HG02798 (cell line): ENCODE measurements around the gene TNFSF13.
A peak's percentile ranks its signal among the peaks of the same experiment; 100 is the strongest.

Experiments
- ATAC-seq: cut with Tn5 transposase; IDR thresholded peaks from one replicate; pipeline ENCODE4 v1.9.1; 2021; ENCODE audit warnings: mild to moderate bottlenecking; ENCODE audit not compliant: unreplicated experiment, poor library complexity

The TNFSF13 gene

DNA sequence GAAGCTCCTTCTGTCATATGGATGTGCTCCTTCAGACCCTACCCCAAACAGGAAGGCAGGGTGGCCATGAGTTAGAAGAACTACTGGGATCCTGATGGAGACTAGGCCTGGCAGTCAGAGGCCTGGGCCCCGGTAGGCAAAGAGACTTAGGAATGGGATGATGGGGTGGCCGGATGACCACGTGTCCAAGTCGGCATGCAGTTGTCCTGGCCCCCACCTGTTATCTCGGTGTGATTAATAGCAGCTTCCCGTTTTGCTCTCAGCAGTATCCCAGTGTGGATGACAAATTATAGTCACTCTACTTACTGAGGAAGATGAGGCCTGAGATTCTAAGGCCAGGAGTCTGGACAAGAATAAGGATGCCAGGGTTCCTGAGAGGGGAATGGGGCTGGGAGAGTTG lies 8.2 kb upstream of the TNFSF13 start:
- no peak for ATAC-seq

DNA sequence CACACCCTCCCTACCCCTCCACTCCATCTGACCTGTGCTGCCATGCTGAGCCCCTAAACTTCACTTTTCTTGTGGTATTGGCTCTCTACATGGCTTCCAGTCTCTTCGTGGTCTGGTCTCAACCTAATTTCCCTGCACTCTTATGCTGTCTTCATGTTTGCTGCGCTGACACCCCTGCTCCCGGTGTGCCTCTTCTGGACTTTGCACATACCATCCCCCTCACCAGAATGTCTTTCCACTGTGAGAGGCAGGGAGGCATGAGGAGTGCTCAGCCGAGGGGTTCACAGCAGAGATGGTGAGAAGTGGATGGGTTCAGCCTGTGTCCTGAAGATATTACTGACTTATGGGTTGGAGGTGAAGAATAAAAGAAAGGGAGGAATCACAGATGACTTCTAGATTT lies 7.2 kb upstream of the TNFSF13 start:
- ATAC-seq: no peak

- peak; percentile 63 for ATAC-seq
Observed at GRCh38 chr17:7552621-7553051, 5.9 kb upstream of the TNFSF13 start.

GRCh38 chr17:7553356-7553755 lies 5.2 kb upstream of the TNFSF13 start:
- ATAC-seq: no peak

DNA sequence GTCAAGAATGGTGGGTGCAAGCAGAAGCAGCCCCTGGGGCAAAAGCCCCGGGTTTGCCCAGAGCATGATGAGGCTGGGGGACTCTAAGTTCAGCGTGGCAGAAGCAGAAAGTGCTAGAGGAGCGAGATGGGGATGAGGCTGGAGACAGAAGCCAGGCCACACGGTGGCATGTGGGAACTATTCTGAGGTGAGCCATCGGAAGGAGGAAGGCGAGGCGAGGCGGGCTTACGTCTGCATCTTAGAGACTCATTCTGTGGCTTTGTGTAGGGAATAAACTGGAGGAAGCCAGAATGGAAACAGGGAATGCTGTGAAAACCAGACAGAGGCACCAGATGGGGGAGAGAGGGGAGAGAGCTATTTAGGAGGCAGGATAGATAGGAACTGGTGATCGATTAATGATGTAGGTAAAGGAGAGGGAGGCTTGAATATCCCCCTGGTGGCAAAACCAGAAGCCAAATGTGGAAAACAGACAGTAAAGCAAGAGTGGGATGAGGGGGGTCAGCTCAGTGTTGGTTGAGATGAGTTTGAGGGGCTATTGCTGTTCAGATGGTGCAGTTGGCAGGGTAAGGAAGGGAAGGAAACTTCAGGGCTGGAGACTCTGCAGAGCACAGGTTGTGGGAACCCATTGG lies 3.1 kb upstream of the TNFSF13 start:
- no peak for ATAC-seq

DNA sequence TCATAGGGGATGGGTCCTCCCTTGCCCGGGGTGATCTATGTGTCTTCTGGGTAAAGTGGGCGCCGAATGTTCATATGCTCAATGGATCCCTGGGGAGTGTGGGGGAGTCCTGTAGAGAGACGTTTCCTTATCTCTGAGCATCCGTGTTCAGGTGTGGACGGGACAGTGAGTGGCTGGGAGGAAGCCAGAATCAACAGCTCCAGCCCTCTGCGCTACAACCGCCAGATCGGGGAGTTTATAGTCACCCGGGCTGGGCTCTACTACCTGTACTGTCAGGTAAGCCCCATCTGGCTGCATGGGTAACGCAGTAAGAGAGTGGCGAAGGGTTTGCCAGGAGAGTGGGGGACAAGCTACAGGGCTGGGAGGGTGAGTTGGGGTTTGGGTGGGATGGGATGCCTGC lies 1.9 kb upstream of the TNFSF13 start:
- ATAC-seq: no peak

DNA sequence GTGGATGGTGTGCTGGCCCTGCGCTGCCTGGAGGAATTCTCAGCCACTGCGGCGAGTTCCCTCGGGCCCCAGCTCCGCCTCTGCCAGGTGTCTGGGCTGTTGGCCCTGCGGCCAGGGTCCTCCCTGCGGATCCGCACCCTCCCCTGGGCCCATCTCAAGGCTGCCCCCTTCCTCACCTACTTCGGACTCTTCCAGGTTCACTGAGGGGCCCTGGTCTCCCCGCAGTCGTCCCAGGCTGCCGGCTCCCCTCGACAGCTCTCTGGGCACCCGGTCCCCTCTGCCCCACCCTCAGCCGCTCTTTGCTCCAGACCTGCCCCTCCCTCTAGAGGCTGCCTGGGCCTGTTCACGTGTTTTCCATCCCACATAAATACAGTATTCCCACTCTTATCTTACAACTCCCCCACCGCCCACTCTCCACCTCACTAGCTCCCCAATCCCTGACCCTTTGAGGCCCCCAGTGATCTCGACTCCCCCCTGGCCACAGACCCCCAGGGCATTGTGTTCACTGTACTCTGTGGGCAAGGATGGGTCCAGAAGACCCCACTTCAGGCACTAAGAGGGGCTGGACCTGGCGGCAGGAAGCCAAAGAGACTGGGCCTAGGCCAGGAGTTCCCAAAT lies 1.3 kb upstream of the TNFSF13 start:
- ATAC-seq: no peak

- ATAC-seq: peak; percentile 24
Observed at GRCh38 chr17:7557775-7558543, 591 bp upstream of the TNFSF13 start.

DNA sequence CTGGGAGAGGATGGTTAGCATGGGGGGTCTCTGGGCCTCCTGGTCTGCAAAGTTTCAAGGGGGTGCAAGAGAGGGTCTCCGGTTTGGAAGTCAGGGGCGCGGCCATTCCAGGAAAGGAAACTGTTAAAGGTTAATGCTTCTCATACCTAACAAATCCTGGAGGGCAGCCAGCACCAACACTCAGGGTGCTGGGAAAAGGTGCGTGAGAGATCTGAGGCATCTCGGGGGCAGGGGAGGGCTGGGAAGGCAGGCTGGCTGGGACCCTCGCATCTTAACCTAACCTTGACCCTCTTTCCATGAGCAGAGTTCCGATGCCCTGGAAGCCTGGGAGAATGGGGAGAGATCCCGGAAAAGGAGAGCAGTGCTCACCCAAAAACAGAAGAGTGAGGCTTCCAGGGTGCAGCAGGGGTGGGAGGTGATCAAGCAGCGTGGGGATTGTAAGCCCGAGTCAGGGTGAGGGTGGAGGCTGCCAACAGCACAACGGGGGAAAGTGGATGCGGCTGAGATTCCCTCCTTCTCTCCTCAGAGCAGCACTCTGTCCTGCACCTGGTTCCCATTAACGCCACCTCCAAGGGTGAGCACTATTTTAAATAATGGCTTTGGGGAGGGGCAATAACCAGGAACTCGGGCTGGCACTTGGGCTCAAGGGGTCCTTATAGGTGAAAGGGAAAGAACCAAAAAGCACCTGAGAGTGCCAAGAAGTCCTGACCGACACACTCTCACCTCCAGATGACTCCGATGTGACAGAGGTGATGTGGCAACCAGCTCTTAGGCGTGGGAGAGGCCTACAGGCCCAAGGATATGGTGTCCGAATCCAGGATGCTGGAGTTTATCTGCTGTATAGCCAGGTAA lies 996 bp downstream of the TNFSF13 start:
- no peak for ATAC-seq

DNA sequence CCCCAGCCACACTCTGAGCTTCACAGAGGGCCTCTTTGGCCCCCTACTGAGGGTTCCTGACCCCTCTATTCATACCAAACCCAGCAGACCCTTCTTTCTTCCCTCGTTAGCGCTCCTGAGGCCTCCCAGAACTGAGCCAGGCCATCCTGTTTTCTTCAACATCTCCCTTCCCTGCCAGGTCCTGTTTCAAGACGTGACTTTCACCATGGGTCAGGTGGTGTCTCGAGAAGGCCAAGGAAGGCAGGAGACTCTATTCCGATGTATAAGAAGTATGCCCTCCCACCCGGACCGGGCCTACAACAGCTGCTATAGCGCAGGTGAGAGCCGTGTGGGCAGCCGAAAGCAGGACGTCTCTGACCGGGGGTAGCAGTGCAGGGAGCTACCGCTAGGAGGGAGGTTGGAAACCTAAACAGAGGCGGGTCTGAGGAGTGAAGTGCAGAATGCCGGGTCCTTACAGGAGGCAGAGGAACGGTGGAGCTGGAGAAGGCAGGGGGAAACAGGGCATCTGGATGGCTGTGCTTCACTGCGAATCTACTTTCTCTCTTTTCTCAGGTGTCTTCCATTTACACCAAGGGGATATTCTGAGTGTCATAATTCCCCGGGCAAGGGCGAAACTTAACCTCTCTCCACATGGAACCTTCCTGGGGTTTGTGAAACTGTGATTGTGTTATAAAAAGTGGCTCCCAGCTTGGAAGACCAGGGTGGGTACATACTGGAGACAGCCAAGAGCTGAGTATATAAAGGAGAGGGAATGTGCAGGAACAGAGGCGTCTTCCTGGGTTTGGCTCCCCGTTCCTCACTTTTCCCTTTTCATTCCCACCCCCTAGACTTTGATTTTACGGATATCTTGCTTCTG lies 1.9 kb downstream of the TNFSF13 start:
- no peak for ATAC-seq

DNA sequence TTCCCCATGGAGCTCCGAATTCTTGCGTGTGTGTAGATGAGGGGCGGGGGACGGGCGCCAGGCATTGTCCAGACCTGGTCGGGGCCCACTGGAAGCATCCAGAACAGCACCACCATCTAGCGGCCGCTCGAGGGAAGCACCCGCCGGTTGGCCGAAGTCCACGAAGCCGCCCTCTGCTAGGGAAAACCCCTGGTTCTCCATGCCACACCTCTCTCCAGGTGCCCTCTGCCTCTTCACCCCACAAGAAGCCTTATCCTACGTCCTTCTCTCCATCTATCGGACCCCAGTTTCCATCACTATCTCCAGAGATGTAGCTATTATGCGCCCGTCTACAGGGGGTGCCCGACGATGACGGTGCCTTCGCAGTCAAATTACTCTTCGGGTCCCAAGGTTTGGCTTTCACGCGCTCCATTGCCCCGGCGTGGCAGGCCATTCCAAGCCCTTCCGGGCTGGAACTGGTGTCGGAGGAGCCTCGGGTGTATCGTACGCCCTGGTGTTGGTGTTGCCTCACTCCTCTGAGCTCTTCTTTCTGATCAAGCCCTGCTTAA lies 2.6 kb downstream of the TNFSF13 start:
- ATAC-seq: peak; percentile 61

DNA sequence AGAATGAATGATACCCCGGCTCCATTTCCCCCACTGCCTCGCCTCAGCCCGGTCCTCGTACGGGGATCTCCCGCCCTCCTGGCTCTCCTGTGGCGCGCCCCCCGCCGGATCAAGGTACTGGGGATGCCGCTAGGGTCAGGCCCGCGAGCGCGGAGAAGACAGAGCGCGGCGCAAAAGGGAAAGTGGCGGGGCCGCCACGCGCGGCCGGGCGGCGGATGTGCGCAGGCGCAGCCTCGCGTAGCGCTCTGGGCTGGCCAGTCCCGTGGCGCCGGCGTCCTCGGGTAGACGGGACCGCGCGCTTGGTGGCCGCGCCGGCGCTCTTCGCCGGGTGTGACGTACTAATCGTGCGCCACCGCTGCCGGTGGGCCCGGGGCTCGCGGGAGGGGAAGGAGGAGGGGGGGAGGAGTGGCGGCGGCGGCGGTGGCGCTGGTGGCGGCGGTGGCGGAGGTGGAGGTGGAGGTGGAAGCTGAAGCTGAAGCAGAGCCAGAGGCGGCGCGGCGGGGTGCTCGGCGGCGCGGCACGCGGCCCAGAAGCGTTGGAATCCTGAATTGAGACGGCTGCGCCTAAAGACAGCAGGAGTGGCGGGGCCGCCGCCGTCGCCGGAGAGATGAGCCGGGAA lies 3.1 kb downstream of the TNFSF13 start, which contains the start of gene SENP3:
TSS of gene SENP3 (plus strand) at position 331 of the 619 bp plus-strand sequence. CDS start 1,158 bp downstream, outside the sequence.
- ATAC-seq: peak; percentile 85

DNA sequence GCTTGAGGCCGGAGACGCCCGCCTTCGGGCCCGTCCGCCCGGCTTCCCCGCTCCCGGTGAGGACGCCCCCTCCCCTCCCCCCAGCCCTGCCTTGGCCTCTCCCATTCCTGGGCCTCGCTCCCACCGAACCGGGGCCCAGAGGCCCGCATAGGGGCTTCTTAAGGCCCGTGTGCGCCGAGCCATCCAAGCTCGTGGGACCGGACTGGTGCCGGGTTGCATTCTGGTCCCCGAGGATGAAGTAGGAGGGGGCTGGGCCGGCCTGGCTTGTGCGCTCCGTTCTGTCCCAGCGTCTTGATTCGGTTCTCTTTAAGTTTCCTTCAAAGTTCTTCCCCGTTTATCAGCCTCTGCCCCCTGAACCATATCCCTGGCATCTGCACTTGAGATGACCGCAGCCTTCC lies 3.7 kb downstream of the TNFSF13 start:
- peak; percentile 5 for ATAC-seq

- no peak for ATAC-seq
Observed at GRCh38 chr17:7563115-7563869, 4.7 kb downstream of the TNFSF13 start.

DNA sequence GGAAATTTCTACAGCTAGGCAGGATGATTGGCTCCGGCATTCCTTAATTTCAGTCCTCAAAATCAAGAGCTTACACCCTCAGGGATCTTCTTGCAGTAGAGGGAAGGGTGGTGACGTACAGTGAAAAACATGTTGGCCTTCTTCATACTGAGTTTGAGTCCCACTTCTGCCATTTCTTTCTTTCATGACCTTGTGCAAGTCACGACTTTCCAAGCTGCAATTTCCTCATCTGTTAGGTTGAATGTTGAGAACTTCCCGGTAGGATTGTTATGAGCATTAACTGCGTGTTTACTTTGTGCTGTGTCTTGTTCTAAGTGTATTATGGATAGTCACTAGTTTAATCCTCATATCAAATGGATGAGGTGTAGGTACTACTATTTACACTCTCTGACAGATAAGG lies 11.0 kb downstream of the TNFSF13 start:
- ATAC-seq: no peak

GRCh38 chr17:7570351-7570750 lies 11.8 kb downstream of the TNFSF13 start:
- ATAC-seq: no peak

DNA sequence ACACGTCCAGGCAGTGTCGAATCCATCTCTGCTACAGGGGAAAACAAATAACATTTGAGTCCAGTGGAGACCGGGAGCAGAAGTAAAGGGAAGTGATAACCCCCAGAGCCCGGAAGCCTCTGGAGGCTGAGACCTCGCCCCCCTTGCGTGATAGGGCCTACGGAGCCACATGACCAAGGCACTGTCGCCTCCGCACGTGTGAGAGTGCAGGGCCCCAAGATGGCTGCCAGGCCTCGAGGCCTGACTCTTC lies 13.7 kb downstream of the TNFSF13 start:
- no peak for ATAC-seq

GRCh38 chr17:7572588-7573323 lies 14.2 kb downstream of the TNFSF13 start:
- ATAC-seq: peak; percentile 90
